HepG2 (cell line): ENCODE measurements around the gene FFAR2. TPM values are rescaled to one million over a fixed set of nuclear protein-coding genes. Genes with fewer than 3 reads are reported as not detected.

Source experiments
- ATAC-seq: fragments of 200-7000 bp; cut with Tn5 transposase; 3 replicates; pipeline ENCODE4 v1.9.1; 2020; ENCODE audit warnings: mild to moderate bottlenecking, moderate library complexity
- BruUV-seq: library from RNA; stranded (reverse); fragments of 400-500 nt; replicated peaks from 2 replicates; lab custom pipeline; 2021; lab: Mats Ljungman, UMichigan
- CTCF ChIA-PET: fragments of 300-600 bp; formaldehyde crosslinking; extraction: SDS; loops from one replicate; lab custom pipeline; 2021; ENCODE audit warnings: low total read pairs, inconsistent platforms, low intra/inter-chr PET ratio; lab: Yijun Ruan, JAX
- POLR2A ChIA-PET: fragments of 350-600 bp; sonication (Branson Sonifier 250); formaldehyde crosslinking; loops from one replicate; lab custom pipeline; 2020; ENCODE audit warnings: antibody characterized with exemption, inconsistent platforms; lab: Yijun Ruan, JAX
- DNase-seq: peaks from one replicate; pipeline ENCODE4 v3.0.0-alpha.2; 2015; ENCODE audit warnings: low spot score
- FAIRE-seq: peaks from 3 replicates; lab custom pipeline; 2011; peaks lifted over from hg19 to GRCh38; lab: Jason Lieb, UNC
- H2AFZ ChIP-seq: one replicate; pipeline ENCODE4 v1.6.1; 2011; ENCODE audit warnings: low read length, inconsistent platforms
- H3K27ac ChIP-seq: fragments of 300-600 bp; 3 replicates; pipeline ENCODE4 v1.8.0; 2011; ENCODE audit warnings: mixed run types, mild to moderate bottlenecking, mixed read lengths, low read length, inconsistent platforms; ENCODE audit not compliant: insufficient read depth; ENCODE audit errors: extremely low read length
- H3K27me3 ChIP-seq, 2 experiments: fragments of 200-600 bp in 1 of 2; 2 replicates in 1 of 2; 3 replicates in 1 of 2; pipeline versions ENCODE4 v1.6.0 to v1.8.0; 2011; ENCODE audit warnings: low read length in 2 of 2, mild to moderate bottlenecking in 2 of 2, moderate library complexity in 2 of 2, inconsistent platforms in 1 of 2; ENCODE audit not compliant: insufficient read depth in 2 of 2, control insufficient read depth in 1 of 2
- H3K36me3 ChIP-seq, 2 experiments: fragments of 200-600 bp in 1 of 2; replicated peaks in 1 of 2; 2 replicates in 1 of 2; 3 replicates in 1 of 2; pipeline versions ENCODE4 v1.5.1 to v1.8.0; 2011; ENCODE audit warnings: low read length in 2 of 2, inconsistent platforms in 1 of 2; ENCODE audit not compliant: insufficient read depth in 2 of 2, control insufficient read depth in 1 of 2
- H3K4me1 ChIP-seq: 2 replicates; pipeline ENCODE4 v1.5.1; 2012; ENCODE audit warnings: low read length, inconsistent platforms; ENCODE audit not compliant: insufficient read depth
- H3K4me2 ChIP-seq: 2 replicates; pipeline ENCODE4 v1.6.0; 2011; ENCODE audit warnings: low read depth, low read length, inconsistent platforms
- H3K4me3 ChIP-seq, 3 experiments: fragments of 200-600 bp in 1 of 3; sonication (generic), shearing (Covaris generic) in 1 of 3; replicated peaks in 1 of 3; 2 replicates each; pipeline ENCODE4 v1.5.1; 2011 to 2016; ENCODE audit warnings: low read length in 3 of 3, inconsistent platforms in 2 of 3, low read depth in 2 of 3, mild to moderate bottlenecking in 2 of 3, control low read depth in 1 of 3, mixed read lengths in 1 of 3; ENCODE audit not compliant: insufficient read depth in 1 of 3
- H3K79me2 ChIP-seq: one replicate; pipeline ENCODE4 v1.6.1; 2011; ENCODE audit warnings: low read length, inconsistent platforms; ENCODE audit not compliant: insufficient read depth
- H3K9ac ChIP-seq: 2 replicates; pipeline ENCODE4 v1.6.0; 2011; ENCODE audit warnings: mild to moderate bottlenecking, low read depth, low read length, inconsistent platforms; ENCODE audit not compliant: insufficient read depth
- H3K9me3 ChIP-seq: 2 replicates; pipeline ENCODE4 v1.5.1; 2012; ENCODE audit warnings: mild to moderate bottlenecking, low read length
- H4K20me1 ChIP-seq: 2 replicates; pipeline ENCODE4 v1.6.0; 2011; ENCODE audit warnings: inconsistent platforms, mild to moderate bottlenecking, low read length, moderate library complexity; ENCODE audit not compliant: insufficient read depth
- BCLAF1 ChIP-seq: fragments of 450-650 bp; IDR thresholded peaks from 2 replicates; pipeline ENCODE4 v1.6.1; 2017; ENCODE audit warnings: mild to moderate bottlenecking
- CEBPG ChIP-seq: IDR thresholded peaks from 2 replicates; pipeline ENCODE4 v1.6.1; 2016
- CREB1 ChIP-seq, 2 experiments: fragments of 450-650 bp in 1 of 2; IDR thresholded peaks; 2 replicates each; pipeline ENCODE4 v1.6.1; 2016 to 2017; ENCODE audit warnings: control low read depth in 1 of 2, mild to moderate bottlenecking in 1 of 2, missing compliant biosample characterization in 1 of 2, missing genetic modification characterization in 1 of 2
- GATAD2A ChIP-seq: IDR thresholded peaks from 2 replicates; pipeline ENCODE4 v1.6.1; 2016
- GRHL1 ChIP-seq: sonication (generic); formaldehyde crosslinking; conservative IDR thresholded peaks from 2 replicates; pipeline ENCODE4 v1.8.0; 2022; ENCODE audit warnings: missing genetic modification reagents
- NFIC ChIP-seq: IDR thresholded peaks from 2 replicates; pipeline ENCODE4 v1.6.1; 2012; ENCODE audit warnings: mild to moderate bottlenecking, low read length, inconsistent platforms
- PAF1 ChIP-seq: IDR thresholded peaks from 2 replicates; pipeline ENCODE4 v1.6.1; 2016; ENCODE audit warnings: missing genetic modification reagents, missing compliant biosample characterization
- PAXIP1 ChIP-seq: sonication (generic); formaldehyde crosslinking; conservative IDR thresholded peaks from 2 replicates; pipeline ENCODE4 v1.4.0; 2020; ENCODE audit warnings: mild to moderate bottlenecking, missing genetic modification reagents, moderate library complexity
- PHF8 ChIP-seq: sonication (generic); formaldehyde crosslinking; IDR thresholded peaks from 2 replicates; pipeline ENCODE4 v1.5.0; 2020; ENCODE audit warnings: missing genetic modification reagents
- RAD51 ChIP-seq: fragments of 450-650 bp; IDR thresholded peaks from 2 replicates; pipeline ENCODE4 v1.6.1; 2016; ENCODE audit warnings: borderline replicate concordance
- SMAD3 ChIP-seq: sonication (generic); formaldehyde crosslinking; IDR thresholded peaks from 2 replicates; pipeline ENCODE4 v1.4.0; 2020; ENCODE audit warnings: missing genetic modification reagents
- SOX6 ChIP-seq, 2 experiments: fragments of 450-650 bp in 1 of 2; sonication (generic) in 1 of 2; formaldehyde crosslinking in 1 of 2; IDR thresholded peaks; 2 replicates each; pipeline versions ENCODE4 v1.4.0 to v1.6.1; 2017 to 2020; ENCODE audit warnings: antibody characterized with exemption in 1 of 2, mild to moderate bottlenecking in 1 of 2, missing genetic modification reagents in 1 of 2
- ZMYM3 ChIP-seq: sonication (generic); formaldehyde crosslinking; IDR thresholded peaks from 2 replicates; pipeline ENCODE4 v1.5.1; 2020; ENCODE audit warnings: mild to moderate bottlenecking, missing genetic modification reagents
- ZNF274 ChIP-seq: sonication (generic); formaldehyde crosslinking; IDR thresholded peaks from 2 replicates; pipeline ENCODE4 v1.5.1; 2020; ENCODE audit warnings: mild to moderate bottlenecking, missing genetic modification reagents
- ZNF709 ChIP-seq: sonication (generic); formaldehyde crosslinking; IDR thresholded peaks from 2 replicates; pipeline ENCODE4 v1.5.0; 2020; ENCODE audit warnings: mild to moderate bottlenecking, missing genetic modification reagents
- ZNF788 ChIP-seq: sonication (generic); formaldehyde crosslinking; IDR thresholded peaks from 2 replicates; pipeline ENCODE4 v1.5.0; 2020; ENCODE audit warnings: mild to moderate bottlenecking, missing genetic modification reagents, borderline replicate concordance
- WGBS: methylation state at CpG from one replicate; pipeline ENCODE4 v1.1.6; 2017; ENCODE audit warnings: low lambda C conversion rate; 5-methylcytosine and 5-hydroxymethylcytosine counted together
- in situ Hi-C: cut with HindIII; loops from 2 replicates; pipeline ENCODE4 v1.10.0; 2017; ENCODE audit warnings: low pct_unique_long_range_greater_than_20kb; ENCODE audit not compliant: extremely low pct_ligation_motif_present
- intact Hi-C: fragments of 100-400 bp; cut with micrococcal nuclease; formaldehyde crosslinking; loops from one replicate; pipeline ENCODE4 v1.10.0; 2022; ENCODE audit not compliant: unreplicated experiment
- polyA plus RNA-seq, 8 experiments: library from polyadenylated mRNA; depleted of rRNA in 3 of 8; stranded (reverse) in 7 of 8; unstranded in 1 of 8; fragments of >200 nt; fragmentation: Illumina TruSeq in 4 of 8; extraction: Trizol in 4 of 8; gene quantifications; 2 replicates each; pipeline versions ENCODE4 v1.2.1 to v1.2.3, GENCODE V29; 2011 to 2016; ENCODE audit warnings: low read depth in 4 of 8, missing spikeins in 1 of 8, mixed read lengths in 1 of 8; ENCODE audit not compliant: insufficient read depth in 1 of 8
- total RNA-seq, 5 experiments: library from RNA; depleted of rRNA; stranded (reverse); fragments of >200 nt; fragmentation: Illumina TruSeq; extraction: Trizol; gene quantifications; 2 replicates each; pipeline ENCODE4 v1.2.3, GENCODE V29; 2016; ENCODE audit warnings: low read depth in 1 of 5

Gene FFAR2
- total and polyA plus RNA-seq, 2 of the 13 experiments (the other 11 are each of a cell fraction or from before 2014, with no cell fraction given) = 0.12 TPM; not detected in 1

- intact Hi-C loops = loop anchor here (5.0 kb wide), 1 partner anchor 188 kb away; the partner anchor contains the start of gene USF2
- Histone ChIP-seq H3K79me2 (no peaks in the 10 kb centered on the region), H2AFZ (no peak overlapping the region), H3K27me3 (peaks cover 0 to 1% of the 10 kb centered on the region in 2 experiments; a peak in 2 of 5 replicates), H3K27ac (no peak overlapping the region), H3K4me3 (no peak overlapping the region), H3K9me3 (no peaks in the 10 kb centered on the region), H3K9ac (no peak overlapping the region), H3K4me1 (peaks cover 65% of the 10 kb centered on the region), H3K36me3 (no peaks in the 10 kb centered on the region), H4K20me1 (no peaks in the 10 kb centered on the region), H3K4me2 (no peak overlapping the region)
- DNase-seq = peak; percentile 21
- no peak for ATAC-seq
- 25% methylated on average over 3 of the region's 3 CpGs for WGBS
- BruUV-seq = no TSS peak
- ChIA-PET CTCF (no interaction called here), POLR2A (no interaction called here)
- in situ Hi-C loops = no loop called here
- FAIRE-seq = no peak
- no peak for TF ChIP-seq ZNF788 (CRISPR knock-in tag)
- peak; percentile 26; the same call in 1 of the 2 replicates for TF ChIP-seq GATAD2A (CRISPR knock-in tag)
- no peak for TF ChIP-seq ZNF709 (CRISPR knock-in tag)
- no peak for TF ChIP-seq GRHL1 (CRISPR knock-in tag)
- TF ChIP-seq PAXIP1 (CRISPR knock-in tag) = peak; percentile 44; the same call in 1 of the 2 replicates
- no peak for TF ChIP-seq PAF1
- no peak for TF ChIP-seq RAD51
- no peak for TF ChIP-seq PHF8 (CRISPR knock-in tag)
- peak; percentile 82 for TF ChIP-seq ZMYM3 (CRISPR knock-in tag)
- no peak for TF ChIP-seq ZNF274 (CRISPR knock-in tag)
- TF ChIP-seq CREB1 (IDR thresholded peaks at IDR 0.05) = no peak
- no peak for TF ChIP-seq CREB1 (CRISPR knock-in tag; IDR thresholded peaks at IDR 0.05)
- no peak for TF ChIP-seq SMAD3
- TF ChIP-seq BCLAF1 = no peak
- no peak for TF ChIP-seq SOX6 (IDR thresholded peaks at IDR 0.05)
- TF ChIP-seq SOX6 (CRISPR knock-in tag; IDR thresholded peaks at IDR 0.05) = peak; percentile 58
- no peak for TF ChIP-seq CEBPG (CRISPR knock-in tag)
- TF ChIP-seq NFIC = 0 out of 2 replicates have a peak, but pooled peaks have one; percentile 38
These were observed 7.7 kb downstream of the FFAR2 start for GRCh38 chr19:35455616-35456201.
